NT2/D1 (cell line): ENCODE data around the gene ZNHIT2.

Experiments
- SUZ12 ChIP-seq: IDR thresholded peaks from 2 replicates; pipeline ENCODE4 v1.6.1; 2011; ENCODE audit not compliant: insufficient read length, insufficient read depth; ENCODE audit errors: extremely low read depth
- ZNF274 ChIP-seq: IDR thresholded peaks from 2 replicates; pipeline ENCODE4 v1.6.1; 2011; ENCODE audit warnings: mild to moderate bottlenecking, low read depth, low read length

- no peak for TF ChIP-seq SUZ12
- TF ChIP-seq ZNF274, result no peak
These were observed 18.2 kb upstream of the ZNHIT2 start for GRCh38 chr11:65135633-65136145.
